Astrocyte (in vitro differentiated cells and primary cell): ENCODE data around the gene PPAN. TPM values are rescaled to one million over a fixed set of nuclear protein-coding genes. Genes with fewer than 3 reads are reported as not detected.

ENCODE experiments used
- DNase-seq: peaks from one replicate; pipeline ENCODE4 v3.0.0-alpha.2; 2010; ENCODE audit warnings: low read depth
- FAIRE-seq: peaks from 2 replicates; lab custom pipeline; 2011; peaks lifted over from hg19 to GRCh38; lab: Jason Lieb, UNC
- H2AFZ ChIP-seq: 2 replicates; pipeline ENCODE4 v1.6.0; 2012; ENCODE audit warnings: low read depth, low read length, inconsistent platforms
- H3K27ac ChIP-seq: 2 replicates; pipeline ENCODE4 v1.5.1; 2011; ENCODE audit warnings: low read depth, low read length, inconsistent platforms
- H3K27me3 ChIP-seq: 2 replicates; pipeline ENCODE4 v1.6.0; 2011; ENCODE audit warnings: low read length, inconsistent platforms; ENCODE audit not compliant: insufficient read depth
- H3K36me3 ChIP-seq: 2 replicates; pipeline ENCODE4 v1.5.1; 2011; ENCODE audit warnings: low read length, inconsistent platforms; ENCODE audit not compliant: insufficient read depth
- H3K4me1 ChIP-seq: 2 replicates; pipeline ENCODE4 v1.5.1; 2011; ENCODE audit warnings: low read length, inconsistent platforms; ENCODE audit not compliant: insufficient read depth
- H3K4me2 ChIP-seq: 2 replicates; pipeline ENCODE4 v1.6.0; 2012; ENCODE audit warnings: low read length, inconsistent platforms
- H3K4me3 ChIP-seq: 2 replicates; pipeline ENCODE4 v1.5.1; 2011; ENCODE audit warnings: low read depth, mild to moderate bottlenecking, low read length, inconsistent platforms; ENCODE audit not compliant: insufficient read depth
- H3K79me2 ChIP-seq: 2 replicates; pipeline ENCODE4 v1.6.0; 2012; ENCODE audit warnings: mild to moderate bottlenecking, low read length, inconsistent platforms; ENCODE audit not compliant: insufficient read depth
- H3K9ac ChIP-seq: 2 replicates; pipeline ENCODE4 v1.6.0; 2012; ENCODE audit warnings: mild to moderate bottlenecking, low read length, inconsistent platforms
- H3K9me3 ChIP-seq: 2 replicates; pipeline ENCODE4 v1.5.1; 2012; ENCODE audit warnings: low read depth, mild to moderate bottlenecking, low read length, inconsistent platforms; ENCODE audit not compliant: insufficient read depth
- H4K20me1 ChIP-seq: 2 replicates; pipeline ENCODE4 v1.6.0; 2012; ENCODE audit warnings: low read length, inconsistent platforms; ENCODE audit not compliant: insufficient read depth
- H3K27ac Mint-ChIP-seq: one replicate; pipeline ENCODE4 v1.8.0; 2021; ENCODE audit warnings: mild to moderate bottlenecking, mixed read lengths; ENCODE audit not compliant: unreplicated experiment
- H3K27me3 Mint-ChIP-seq: one replicate; pipeline ENCODE4 v1.8.0; 2021; ENCODE audit warnings: low read depth, mixed read lengths; ENCODE audit not compliant: unreplicated experiment
- H3K36me3 Mint-ChIP-seq: one replicate; pipeline ENCODE4 v1.8.0; 2021; ENCODE audit warnings: low read depth, mixed read lengths; ENCODE audit not compliant: unreplicated experiment
- H3K4me1 Mint-ChIP-seq: one replicate; pipeline ENCODE4 v1.8.0; 2021; ENCODE audit warnings: low read depth, mixed read lengths; ENCODE audit not compliant: unreplicated experiment
- H3K4me3 Mint-ChIP-seq: one replicate; pipeline ENCODE4 v1.8.0; 2021; ENCODE audit warnings: mild to moderate bottlenecking, moderate library complexity, mixed read lengths; ENCODE audit not compliant: unreplicated experiment
- H3K9me3 Mint-ChIP-seq: one replicate; pipeline ENCODE4 v1.8.0; 2021; ENCODE audit warnings: mild to moderate bottlenecking, mixed read lengths; ENCODE audit not compliant: unreplicated experiment
- EZH2 ChIP-seq: IDR thresholded peaks from 2 replicates; pipeline ENCODE4 v1.6.1; 2012; ENCODE audit warnings: mild to moderate bottlenecking, low read length, inconsistent platforms; ENCODE audit not compliant: insufficient read depth
- total RNA-seq: library from RNA; stranded (reverse); gene quantifications from 2 replicates; pipeline ENCODE4 v1.2.1, GENCODE V29; 2021
- TF ChIP-seq, protein P1 (sequence below): IDR thresholded peaks from 2 replicates; pipeline ENCODE4 v1.5.1; 2011; ENCODE audit warnings: low read depth, mild to moderate bottlenecking, inconsistent platforms, low read length, moderate library complexity; ENCODE audit not compliant: insufficient read depth

Gene PPAN
- total RNA-seq, 1 donor from 2014 or later, result 55.6 TPM

DNA sequence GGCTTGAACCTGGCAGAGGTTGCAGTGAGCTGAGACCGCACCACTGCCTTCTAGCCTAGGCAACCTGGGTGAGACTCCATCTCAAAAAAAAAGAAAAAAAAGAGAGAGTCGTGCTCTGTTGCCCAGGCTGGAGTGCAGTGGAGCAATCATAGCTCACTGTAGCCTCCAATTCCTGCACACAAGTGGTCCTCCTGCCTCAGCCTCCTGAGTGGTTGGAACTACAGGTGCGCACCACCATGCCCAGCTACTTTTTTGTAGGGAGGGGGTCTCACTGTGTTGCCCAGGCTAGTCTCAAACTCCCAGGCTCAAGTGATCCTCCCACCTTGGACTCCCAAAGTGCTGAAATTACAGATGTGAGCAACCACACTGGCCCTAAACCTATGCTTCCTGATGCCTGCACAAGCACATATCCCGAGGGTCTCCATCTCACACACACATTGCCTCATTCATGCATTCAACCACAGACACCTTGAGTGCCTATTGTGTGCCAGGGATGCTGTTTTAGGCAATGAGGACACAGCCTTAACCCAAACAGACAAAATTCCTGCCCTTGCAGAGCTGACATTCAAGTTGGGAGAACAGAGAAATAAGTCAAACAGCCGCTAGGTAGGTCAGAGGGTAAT, 5.9 kb upstream of the PPAN start:
- no peak for FAIRE-seq
- no peak overlapping the region for H3K4me3 ChIP-seq
- Mint-ChIP-seq H3K4me1 (no peaks in the 10 kb centered on the region), H3K4me3 (no peak overlapping the region), H3K27me3 (peaks cover 13% of the 10 kb centered on the region), H3K27ac (no peak overlapping the region), H3K36me3 (no peaks in the 10 kb centered on the region), H3K9me3 (no peaks in the 10 kb centered on the region)
- DNase-seq, result no peak
- H3K4me2 ChIP-seq, result no peak overlapping the region
- TF ChIP-seq EZH2, result no peak
- TF ChIP-seq, protein P1, sequence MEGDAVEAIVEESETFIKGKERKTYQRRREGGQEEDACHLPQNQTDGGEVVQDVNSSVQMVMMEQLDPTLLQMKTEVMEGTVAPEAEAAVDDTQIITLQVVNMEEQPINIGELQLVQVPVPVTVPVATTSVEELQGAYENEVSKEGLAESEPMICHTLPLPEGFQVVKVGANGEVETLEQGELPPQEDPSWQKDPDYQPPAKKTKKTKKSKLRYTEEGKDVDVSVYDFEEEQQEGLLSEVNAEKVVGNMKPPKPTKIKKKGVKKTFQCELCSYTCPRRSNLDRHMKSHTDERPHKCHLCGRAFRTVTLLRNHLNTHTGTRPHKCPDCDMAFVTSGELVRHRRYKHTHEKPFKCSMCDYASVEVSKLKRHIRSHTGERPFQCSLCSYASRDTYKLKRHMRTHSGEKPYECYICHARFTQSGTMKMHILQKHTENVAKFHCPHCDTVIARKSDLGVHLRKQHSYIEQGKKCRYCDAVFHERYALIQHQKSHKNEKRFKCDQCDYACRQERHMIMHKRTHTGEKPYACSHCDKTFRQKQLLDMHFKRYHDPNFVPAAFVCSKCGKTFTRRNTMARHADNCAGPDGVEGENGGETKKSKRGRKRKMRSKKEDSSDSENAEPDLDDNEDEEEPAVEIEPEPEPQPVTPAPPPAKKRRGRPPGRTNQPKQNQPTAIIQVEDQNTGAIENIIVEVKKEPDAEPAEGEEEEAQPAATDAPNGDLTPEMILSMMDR, result no peak
- H3K4me1 ChIP-seq, result peaks cover 3% of the 10 kb centered on the region
- no peaks in the 10 kb centered on the region for H3K27me3 ChIP-seq
- H2AFZ ChIP-seq, result no peak overlapping the region
- H3K36me3 ChIP-seq, result no peaks in the 10 kb centered on the region
- no peaks in the 10 kb centered on the region for H4K20me1 ChIP-seq
- H3K79me2 ChIP-seq, result no peaks in the 10 kb centered on the region
- no peak overlapping the region for H3K27ac ChIP-seq
- H3K9ac ChIP-seq, result no peak overlapping the region
- peaks cover 5% of the 10 kb centered on the region for H3K9me3 ChIP-seq

DNA sequence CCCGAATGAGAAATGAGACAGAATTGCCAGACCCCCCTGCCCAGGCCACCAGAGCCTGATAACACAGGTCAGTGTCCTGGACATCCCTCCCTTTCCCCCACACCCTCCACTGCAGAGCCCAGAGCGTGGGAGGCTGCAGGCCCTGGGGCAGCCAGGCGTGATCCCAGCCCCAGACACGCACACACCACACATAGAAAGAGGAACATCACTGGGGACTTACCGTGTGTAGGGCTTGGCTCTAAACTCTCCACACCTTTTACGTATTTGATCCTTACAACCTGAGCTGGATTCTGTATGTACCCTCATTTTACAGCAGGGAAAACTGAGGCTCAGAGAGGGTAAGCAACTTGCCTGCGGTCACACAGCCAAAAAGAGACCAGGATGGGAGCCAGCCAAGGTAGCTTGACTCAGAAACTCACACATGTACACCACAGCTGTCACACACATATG, 3.4 kb upstream of the PPAN start:
- peaks cover 8% of the 10 kb centered on the region for H4K20me1 ChIP-seq
- Mint-ChIP-seq H3K4me1 (peaks cover 7% of the 10 kb centered on the region), H3K4me3 (no peak overlapping the region)

DNA sequence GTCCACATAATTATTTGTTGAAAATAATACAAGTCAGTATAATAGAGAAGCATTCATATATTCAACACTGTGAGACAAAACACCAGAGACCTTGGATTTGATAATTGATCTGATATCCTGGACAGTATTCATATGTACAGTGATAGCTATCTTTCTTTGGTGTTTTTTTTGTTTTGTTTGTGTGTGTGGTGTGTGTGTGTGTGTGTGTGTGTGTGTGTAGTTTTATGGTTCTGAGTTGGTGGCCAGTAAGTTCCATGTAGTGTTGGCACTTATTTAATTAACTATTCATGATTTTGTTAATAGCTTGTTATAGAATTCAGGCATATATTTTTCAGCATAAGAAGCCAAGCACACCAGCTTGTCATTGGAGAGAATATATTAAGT, 2.0 kb upstream of the PPAN start:
- Histone ChIP-seq H3K27ac (no peak overlapping the region), H3K4me2 (no peak overlapping the region), H3K9me3 (no peaks in the 10 kb centered on the region), H3K9ac (no peak overlapping the region), H3K4me3 (no peak overlapping the region), H3K4me1 (peaks cover 9% of the 10 kb centered on the region), H3K36me3 (peaks cover 8% of the 10 kb centered on the region), H3K27me3 (no peaks in the 10 kb centered on the region), H3K79me2 (peaks cover 33% of the 10 kb centered on the region), H2AFZ (no peak overlapping the region), H4K20me1 (peaks cover 16% of the 10 kb centered on the region)
- DNase-seq (no peak), FAIRE-seq (no peak)
- Mint-ChIP-seq H3K9me3 (no peaks in the 10 kb centered on the region), H3K27ac (no peak overlapping the region), H3K36me3 (peaks cover 4% of the 10 kb centered on the region), H3K4me1 (peaks cover 9% of the 10 kb centered on the region), H3K4me3 (no peak overlapping the region), H3K27me3 (peaks cover 8% of the 10 kb centered on the region)
- TF ChIP-seq, protein P1, result no peak
- TF ChIP-seq EZH2, result no peak

More for the DNA sequence above, 3.4 kb upstream of the PPAN start:
- Histone ChIP-seq H3K9me3 (no peaks in the 10 kb centered on the region), H3K9ac (no peak overlapping the region), H3K27me3 (no peaks in the 10 kb centered on the region), H3K79me2 (peaks cover 21% of the 10 kb centered on the region), H3K4me2 (no peak overlapping the region), H3K36me3 (no peaks in the 10 kb centered on the region), H3K27ac (no peak overlapping the region), H2AFZ (no peak overlapping the region), H3K4me1 (peaks cover 9% of the 10 kb centered on the region), H3K4me3 (no peak overlapping the region)
- no peak for TF ChIP-seq EZH2
- TF ChIP-seq, protein P1, result no peak
- FAIRE-seq, result no peak
- no peak overlapping the region for H3K27ac Mint-ChIP-seq
- H3K36me3 Mint-ChIP-seq, result peaks cover 2% of the 10 kb centered on the region
- no peak for DNase-seq
- no peaks in the 10 kb centered on the region for H3K9me3 Mint-ChIP-seq
- peaks cover 13% of the 10 kb centered on the region for H3K27me3 Mint-ChIP-seq
